Stimulated activated naive CD8-positive, alpha-beta T cell treated with anti-CD3 and anti-CD28 coated beads, Interleukin-15, amount 100 ng/mL, for 72 hours (primary cell): Measurements from ENCODE around the gene PHF24.
A peak's percentile ranks its signal among the peaks of the same experiment; 100 is the strongest.
"Not testable (repeated sequence)": the region's sequence is repeated elsewhere in the genome, so short reads cannot be mapped to it uniquely, and the experiment has no call there.

Source experiments
- ATAC-seq: fragments of 150-1000 bp; cut with Tn5 transposase; 2 replicates; pipeline ENCODE4 v1.10.0; 2021; ENCODE audit warnings: mild to moderate bottlenecking, moderate library complexity
- DNase-seq, 2 donors: peaks; one replicate each; pipeline ENCODE4 v3.0.0; 2021 to 2022
- H3K27ac Mint-ChIP-seq, 2 donors: one replicate each; pipeline ENCODE4 v1.8.0; 2022; ENCODE audit warnings: mild to moderate bottlenecking in 2 of 2, mixed read lengths in 2 of 2, moderate library complexity in 2 of 2
- H3K27me3 Mint-ChIP-seq: one replicate; pipeline ENCODE4 v1.8.0; 2022; ENCODE audit warnings: mixed read lengths
- H3K4me1 Mint-ChIP-seq: one replicate; pipeline ENCODE4 v1.8.0; 2022; ENCODE audit warnings: mild to moderate bottlenecking, mixed read lengths
- H3K4me3 Mint-ChIP-seq, 2 donors: one replicate each; pipeline ENCODE4 v1.8.0; 2022; ENCODE audit warnings: mild to moderate bottlenecking in 2 of 2, mixed read lengths in 2 of 2, moderate library complexity in 1 of 2
- H3K9me3 Mint-ChIP-seq, 2 donors: one replicate each; pipeline ENCODE4 v1.8.0; 2022; ENCODE audit warnings: mixed read lengths in 2 of 2

PHF24 gene

DNA sequence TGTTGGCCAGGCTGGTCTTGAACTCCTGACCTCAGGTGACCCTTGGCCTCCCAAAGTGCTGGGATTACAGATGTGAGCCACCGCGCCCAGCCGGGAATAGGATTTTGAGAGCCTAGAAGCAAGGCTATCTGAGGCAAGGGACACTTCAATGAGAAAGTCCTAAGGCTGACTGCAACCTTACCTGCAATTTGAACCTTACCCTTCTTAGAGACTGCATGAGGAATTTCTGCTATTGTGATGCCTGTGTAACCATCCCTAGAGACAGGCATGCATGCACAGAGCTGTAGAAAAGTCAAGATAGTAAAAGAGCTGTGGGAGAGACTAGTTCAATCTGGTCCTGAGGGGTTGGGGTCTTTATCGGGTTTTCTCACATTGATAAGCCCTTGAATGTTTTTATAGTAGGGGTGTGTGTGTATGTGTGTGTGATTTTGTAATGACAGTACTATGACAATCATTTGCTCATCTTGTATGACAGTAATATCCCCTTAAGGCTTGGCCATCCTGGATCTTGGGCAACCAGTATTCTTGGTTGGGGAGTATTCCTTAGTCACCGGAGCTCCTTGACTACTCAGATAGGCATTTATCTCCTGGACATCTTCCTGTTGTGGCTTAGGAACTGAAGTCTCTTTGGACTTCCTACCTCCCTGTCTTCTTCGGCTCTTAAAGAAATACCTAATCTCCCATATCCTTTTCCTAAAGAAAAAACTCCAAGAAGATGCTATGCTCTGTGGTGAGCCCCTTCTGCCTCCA lies 42.6 kb downstream of the PHF24 start:
- peaks cover 45% of the 10 kb centered on the region for H3K4me1 Mint-ChIP-seq
- DNase-seq: no peak
- no peaks in the 10 kb centered on the region for H3K27me3 Mint-ChIP-seq
- ATAC-seq: no peak
- H3K9me3 Mint-ChIP-seq: no peaks in the 10 kb centered on the region
- H3K27ac Mint-ChIP-seq: peak overlapping the region in 1 of 2 donors; percentile 65
- no peak overlapping the region for H3K4me3 Mint-ChIP-seq

DNA sequence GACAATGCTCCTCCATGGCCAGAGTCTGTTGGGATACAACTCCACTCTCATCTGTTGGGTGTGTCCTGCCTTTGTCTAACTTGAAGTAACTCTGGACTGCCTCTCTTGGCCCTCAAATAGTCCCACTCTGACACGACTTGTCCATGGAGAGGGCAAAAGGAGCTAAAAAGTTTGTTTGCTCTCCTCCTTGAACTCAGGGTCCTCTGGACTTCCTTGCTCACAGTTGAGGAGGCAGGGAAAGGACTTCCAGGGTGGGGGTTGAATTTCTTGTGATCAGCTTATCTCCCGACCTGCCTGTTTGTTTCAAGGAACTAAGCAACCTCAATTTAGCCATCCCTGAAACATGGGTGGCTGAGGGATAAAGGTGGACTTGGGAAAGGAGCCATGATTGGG lies 43.2 kb downstream of the PHF24 start:
- H3K27me3 Mint-ChIP-seq: no peaks in the 10 kb centered on the region
- ATAC-seq (no peak), DNase-seq (no peak)
- H3K27ac Mint-ChIP-seq: peak overlapping the region; percentile 65 to 74
- no peaks in the 10 kb centered on the region for H3K9me3 Mint-ChIP-seq
- peaks cover 44% of the 10 kb centered on the region for H3K4me1 Mint-ChIP-seq
- H3K4me3 Mint-ChIP-seq: peak overlapping the region in 1 of 2 donors; percentile 21

DNA sequence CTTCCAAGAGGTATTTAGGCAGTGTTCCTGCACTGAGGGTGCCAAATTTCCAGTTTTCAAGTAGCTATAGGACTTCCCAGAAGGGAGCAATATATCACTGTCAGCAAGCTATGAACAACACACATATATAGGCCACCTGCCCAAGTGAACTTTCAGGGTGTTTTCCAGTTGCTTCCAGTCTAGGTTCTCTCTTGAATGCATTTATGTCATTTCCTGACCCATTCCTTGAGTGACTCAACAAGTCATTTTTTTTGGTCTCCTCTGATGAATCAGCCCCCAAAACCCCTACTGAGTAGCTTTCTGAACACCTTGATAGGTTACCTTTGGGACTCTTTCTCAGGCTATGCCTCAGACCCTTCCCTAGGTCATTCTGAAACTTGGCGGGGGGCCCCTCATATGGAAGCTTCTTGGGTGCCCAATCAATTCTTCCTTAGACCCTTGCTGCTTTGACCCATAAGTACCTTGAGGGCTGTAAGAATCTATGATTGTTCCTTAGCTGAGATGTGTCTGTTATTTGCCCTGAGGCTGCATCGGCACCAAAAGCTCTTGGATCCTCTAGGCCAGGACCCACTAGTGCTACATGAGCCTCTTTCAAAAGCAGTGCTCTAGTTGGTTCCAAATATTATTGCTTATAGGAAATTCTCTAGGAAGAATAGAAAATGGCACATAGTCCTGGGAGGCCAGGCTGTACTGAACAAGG lies 43.9 kb downstream of the PHF24 start:
- peaks cover 39% of the 10 kb centered on the region for H3K4me1 Mint-ChIP-seq
- DNase-seq (peak in 1 of 2 donors; percentile 25), ATAC-seq (peak; percentile 93)
- no peak overlapping the region for H3K27ac Mint-ChIP-seq
- no peaks in the 10 kb centered on the region for H3K27me3 Mint-ChIP-seq
- peak overlapping the region in 1 of 2 donors; percentile 36 for H3K4me3 Mint-ChIP-seq
- H3K9me3 Mint-ChIP-seq: no peaks in the 10 kb centered on the region

DNA sequence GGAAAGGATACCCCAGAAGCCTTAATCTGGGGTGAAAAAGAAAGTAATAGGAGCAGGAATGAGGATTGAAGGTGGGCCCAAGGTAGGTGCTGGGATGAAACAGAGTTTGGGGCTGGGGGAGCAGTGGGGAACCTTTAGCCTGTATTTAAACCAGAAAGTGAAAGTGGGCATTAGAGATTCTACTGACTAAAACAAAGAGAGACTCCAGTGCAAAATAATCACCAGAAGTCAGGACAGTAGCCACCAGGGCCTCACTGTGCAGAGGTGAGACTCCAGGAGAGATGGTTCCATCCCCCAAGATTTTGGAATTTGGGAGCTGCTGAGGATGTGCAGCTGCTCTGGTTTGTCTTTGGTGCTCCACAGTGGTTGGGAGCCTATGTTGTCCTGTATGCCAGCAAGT lies 44.5 kb downstream of the PHF24 start:
- no peak overlapping the region for H3K4me3 Mint-ChIP-seq
- peak overlapping the region in 1 of 2 donors; percentile 20 for H3K27ac Mint-ChIP-seq
- H3K4me1 Mint-ChIP-seq: peaks cover 32% of the 10 kb centered on the region
- ATAC-seq: no peak
- H3K9me3 Mint-ChIP-seq: no peaks in the 10 kb centered on the region
- no peak for DNase-seq
- H3K27me3 Mint-ChIP-seq: no peaks in the 10 kb centered on the region

DNA sequence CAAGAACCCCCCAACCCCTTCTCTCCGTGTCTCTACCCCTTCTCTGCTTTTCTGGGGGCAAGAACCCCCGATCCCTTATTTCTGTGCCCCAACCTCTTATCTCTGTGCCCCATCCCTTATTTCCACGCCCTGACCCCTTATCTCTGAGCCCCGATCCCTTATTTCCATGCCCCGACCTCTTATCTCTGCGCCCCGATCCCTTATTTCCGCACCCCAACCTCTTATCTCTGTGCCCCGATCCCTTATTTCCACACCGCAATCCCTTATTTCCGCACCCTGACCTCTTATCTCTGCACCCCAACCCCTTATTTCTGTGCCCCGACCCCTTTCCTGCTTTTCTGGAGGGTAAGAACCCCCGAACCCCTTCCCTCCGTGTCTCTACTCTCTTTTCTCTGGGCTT lies 46.2 kb downstream of the PHF24 start:
- not testable (repeated sequence) for DNase-seq, H3K27ac Mint-ChIP-seq, H3K27me3 Mint-ChIP-seq

DNA sequence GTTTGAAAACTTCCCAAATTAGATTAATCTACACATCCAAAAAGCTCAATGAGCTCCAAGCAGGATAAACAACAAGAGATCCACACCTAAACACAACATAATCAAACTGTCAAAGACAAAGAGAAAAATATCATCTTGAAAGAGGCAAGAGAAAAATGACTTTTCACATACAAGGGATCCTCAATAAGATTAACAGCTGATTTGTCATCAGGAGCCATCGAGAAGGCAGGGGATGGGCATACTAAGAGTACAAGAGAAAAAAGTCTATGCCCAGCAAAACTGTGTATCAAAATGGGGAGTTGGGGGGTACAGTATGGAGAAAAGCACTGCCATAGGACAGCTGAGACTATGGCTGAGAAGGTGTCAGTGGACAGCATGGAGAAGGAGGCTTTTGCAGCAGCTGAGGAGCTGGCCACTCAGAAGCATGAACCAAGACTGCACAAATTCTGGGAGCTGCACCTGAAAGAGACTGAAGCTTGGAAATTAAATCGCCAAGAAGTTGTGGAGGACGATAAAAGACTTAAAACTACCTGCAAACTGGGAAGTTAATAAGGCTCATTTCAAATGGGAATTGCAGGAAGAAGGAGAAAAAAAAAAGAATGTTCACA lies 52.4 kb downstream of the PHF24 start:
- Mint-ChIP-seq H3K4me3 (no peak overlapping the region), H3K4me1 (no peaks in the 10 kb centered on the region), H3K27ac (no peak overlapping the region), H3K27me3 (no peaks in the 10 kb centered on the region), H3K9me3 (peaks cover 11 to 13% of the 10 kb centered on the region in 2 donors)
- ATAC-seq: no peak
- no peak for DNase-seq

More for the DNA sequence above, 46.2 kb downstream of the PHF24 start:
- H3K4me1 Mint-ChIP-seq: peaks cover 23% of the 10 kb centered on the region
- H3K9me3 Mint-ChIP-seq, H3K4me3 Mint-ChIP-seq, ATAC-seq: not testable (repeated sequence)

DNA sequence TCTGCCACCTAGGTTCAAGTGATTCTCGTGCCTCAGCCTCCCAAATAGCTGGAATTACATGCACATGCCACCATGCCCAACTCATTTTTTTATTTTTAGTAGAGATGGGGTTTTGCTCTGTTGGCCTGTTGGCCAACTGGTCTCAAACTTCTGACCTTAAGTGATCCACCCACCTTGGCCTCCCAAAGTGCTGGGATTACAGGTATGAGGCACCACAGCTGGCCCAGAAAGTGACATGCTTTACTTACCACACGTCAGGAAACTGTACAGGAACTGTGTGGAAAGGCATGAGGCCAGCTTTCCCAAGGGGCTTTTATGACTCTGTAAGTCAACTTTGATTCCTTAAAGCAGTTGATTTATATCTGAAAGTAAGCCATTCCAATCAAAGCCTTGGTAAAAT lies 56.4 kb downstream of the PHF24 start:
- Mint-ChIP-seq H3K9me3 (peaks cover 11 to 13% of the 10 kb centered on the region in 2 donors), H3K27me3 (no peaks in the 10 kb centered on the region), H3K27ac (no peak overlapping the region), H3K4me3 (no peak overlapping the region), H3K4me1 (no peaks in the 10 kb centered on the region)
- DNase-seq: no peak
- ATAC-seq: no peak

DNA sequence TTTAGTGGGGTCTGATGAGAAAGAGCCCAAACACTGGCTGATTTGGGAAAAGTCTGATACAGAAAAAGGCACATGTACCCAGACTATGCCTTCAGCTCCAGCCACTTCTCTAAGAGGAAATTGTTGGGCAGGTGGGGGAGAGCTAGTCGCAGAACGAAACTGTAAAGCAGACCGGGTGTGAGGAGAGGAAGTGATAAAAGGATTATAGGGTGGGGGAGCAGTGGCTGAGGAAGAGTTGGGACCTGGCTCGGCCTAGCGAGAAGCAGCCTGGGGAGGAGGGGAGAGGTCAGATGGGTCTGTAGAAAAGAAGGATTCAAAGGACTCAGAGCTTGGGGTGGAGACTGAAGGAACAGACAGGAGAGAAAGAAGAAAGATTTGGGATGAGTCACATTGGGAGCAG lies 65.4 kb downstream of the PHF24 start:
- DNase-seq, H3K9me3 Mint-ChIP-seq, H3K27me3 Mint-ChIP-seq, ATAC-seq, H3K4me1 Mint-ChIP-seq: not testable (repeated sequence)
- H3K27ac Mint-ChIP-seq: peak overlapping the region in 1 of 2 donors; percentile 79
- peak overlapping the region in 1 of 2 donors; percentile 5 for H3K4me3 Mint-ChIP-seq

DNA sequence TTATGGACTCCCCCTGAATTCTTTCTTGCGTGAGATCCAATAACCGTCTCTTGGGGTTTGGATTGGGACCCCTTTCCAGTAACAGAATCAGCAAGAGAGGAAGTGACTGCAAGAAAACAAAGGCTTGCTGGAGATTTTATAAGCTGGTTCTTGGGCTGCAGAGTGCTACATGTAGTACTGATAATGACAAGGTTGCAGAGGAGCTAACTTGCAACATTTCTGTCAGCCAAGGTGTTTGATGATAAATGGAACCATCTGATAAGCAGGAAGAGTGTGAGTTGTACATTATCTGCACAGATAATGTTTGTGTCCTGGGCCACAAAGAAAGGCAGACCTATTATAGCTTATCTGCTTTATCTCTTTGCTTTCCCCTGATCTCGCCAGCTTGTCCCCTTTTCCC lies 68.6 kb downstream of the PHF24 start:
- Mint-ChIP-seq H3K9me3 (no peaks in the 10 kb centered on the region), H3K4me1 (peaks cover 7% of the 10 kb centered on the region), H3K27ac (no peak overlapping the region), H3K4me3 (no peak overlapping the region), H3K27me3 (no peaks in the 10 kb centered on the region)
- no peak for DNase-seq
- ATAC-seq: no peak

DNA sequence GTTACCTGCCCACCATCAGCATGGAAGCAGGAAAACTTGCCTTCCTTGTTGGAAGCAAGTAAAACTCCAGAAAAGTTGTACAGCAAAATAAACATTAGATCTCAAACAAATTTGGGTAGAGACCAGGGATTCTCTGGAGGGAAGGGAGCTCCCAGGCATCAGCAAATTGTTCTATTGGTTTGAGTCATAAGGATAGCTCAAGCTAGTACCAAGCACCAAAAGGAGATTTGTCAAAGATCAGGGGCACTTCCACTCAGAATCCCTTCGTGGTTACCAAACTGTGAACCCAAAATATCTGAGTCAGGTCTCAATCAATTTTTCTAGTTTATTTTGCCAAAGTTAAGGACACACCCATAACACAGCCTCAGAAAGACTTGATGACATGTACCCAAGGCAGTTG lies 69.3 kb downstream of the PHF24 start:
- H3K4me3 Mint-ChIP-seq: no peak overlapping the region
- ATAC-seq (no peak), DNase-seq (no peak)
- H3K4me1 Mint-ChIP-seq: peaks cover 7% of the 10 kb centered on the region
- H3K27me3 Mint-ChIP-seq: no peaks in the 10 kb centered on the region
- H3K27ac Mint-ChIP-seq: no peak overlapping the region
- no peaks in the 10 kb centered on the region for H3K9me3 Mint-ChIP-seq

DNA sequence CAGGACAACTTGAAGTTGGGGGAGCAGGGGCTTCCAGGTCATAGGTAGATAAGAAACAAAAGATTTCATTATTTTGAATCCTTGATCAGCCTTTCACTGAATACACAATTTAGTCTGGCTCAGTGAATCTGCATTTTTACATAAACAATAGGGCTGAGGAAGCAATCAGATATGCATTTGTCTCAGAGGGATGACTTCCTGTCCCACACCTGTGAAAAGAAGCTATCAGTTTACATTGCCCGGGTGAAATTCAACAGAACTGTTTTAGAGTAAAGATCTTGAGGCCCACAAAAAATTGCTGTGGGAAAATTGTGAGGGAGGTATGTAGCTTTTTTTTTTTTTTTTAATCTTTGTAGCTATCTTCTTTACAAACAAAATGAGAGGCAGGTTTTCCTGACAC lies 69.8 kb downstream of the PHF24 start:
- Mint-ChIP-seq H3K27me3 (no peaks in the 10 kb centered on the region), H3K9me3 (no peaks in the 10 kb centered on the region), H3K4me1 (peaks cover 7% of the 10 kb centered on the region), H3K27ac (no peak overlapping the region), H3K4me3 (no peak overlapping the region)
- DNase-seq (no peak), ATAC-seq (no peak)

DNA sequence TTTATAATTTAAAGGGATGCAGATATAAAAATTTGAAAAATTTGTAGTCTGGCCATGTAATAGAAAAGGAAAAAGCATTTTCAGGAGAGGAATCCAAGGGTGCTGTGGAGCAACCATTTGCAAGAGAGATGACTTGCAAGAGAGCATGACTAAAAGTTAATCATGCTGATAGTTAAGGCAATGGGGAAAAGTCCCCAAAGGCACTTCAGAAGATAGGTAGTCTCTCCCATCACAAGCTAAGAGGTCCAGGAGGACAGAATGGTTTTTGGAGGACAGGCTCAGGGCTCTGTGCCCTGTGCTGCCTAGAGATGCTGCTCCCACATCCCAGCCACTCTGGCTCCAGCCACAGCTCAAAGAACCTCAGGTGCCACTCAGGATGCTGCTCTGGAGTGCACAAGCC lies 70.3 kb downstream of the PHF24 start:
- Mint-ChIP-seq H3K27me3 (no peaks in the 10 kb centered on the region), H3K4me3 (no peak overlapping the region), H3K9me3 (no peaks in the 10 kb centered on the region), H3K4me1 (peaks cover 4% of the 10 kb centered on the region), H3K27ac (no peak overlapping the region)
- ATAC-seq: no peak
- DNase-seq: no peak

DNA sequence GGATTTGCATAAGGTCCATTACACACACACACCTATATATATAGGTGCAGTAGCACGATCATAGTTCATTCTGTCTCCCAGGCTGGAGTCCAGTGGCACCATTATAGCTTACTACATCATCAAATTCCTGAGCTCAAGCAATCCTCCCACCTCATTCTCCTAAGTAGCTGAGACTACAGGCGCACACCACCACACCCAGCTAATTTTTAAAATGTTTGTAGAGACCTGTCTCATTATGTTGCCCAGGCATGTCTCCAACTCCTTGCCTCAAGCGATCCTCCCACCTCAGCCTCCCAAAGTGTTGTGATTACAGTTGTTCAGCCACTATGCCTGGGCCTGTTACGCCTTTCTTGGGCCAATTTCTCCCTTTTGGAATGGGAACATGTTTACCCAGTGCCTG lies 71.2 kb downstream of the PHF24 start:
- no peaks in the 10 kb centered on the region for H3K9me3 Mint-ChIP-seq
- H3K4me3 Mint-ChIP-seq: no peak overlapping the region
- H3K27me3 Mint-ChIP-seq: no peaks in the 10 kb centered on the region
- ATAC-seq (no peak), DNase-seq (no peak)
- H3K4me1 Mint-ChIP-seq: no peaks in the 10 kb centered on the region
- H3K27ac Mint-ChIP-seq: no peak overlapping the region

DNA sequence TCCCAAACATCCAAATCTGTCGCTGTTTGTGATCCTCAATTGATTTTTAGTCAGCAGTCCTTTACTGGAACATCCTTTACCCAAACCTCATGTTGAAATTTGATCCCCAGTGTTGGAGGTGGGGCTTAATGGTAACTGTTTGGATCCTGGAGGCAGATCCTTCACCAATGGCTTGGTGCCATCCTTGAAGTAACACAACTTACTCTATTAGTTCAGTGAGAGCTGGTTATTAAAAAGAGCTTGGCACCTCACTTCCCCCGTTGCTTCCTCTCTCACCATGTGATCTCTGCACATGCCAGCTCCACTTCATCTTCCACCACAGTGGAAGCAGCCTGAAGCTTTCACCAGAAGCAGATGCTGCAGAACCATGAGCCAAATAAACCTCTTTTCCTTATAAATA lies 71.8 kb downstream of the PHF24 start:
- no peak overlapping the region for H3K4me3 Mint-ChIP-seq
- H3K4me1 Mint-ChIP-seq: no peaks in the 10 kb centered on the region
- no peak for ATAC-seq
- no peaks in the 10 kb centered on the region for H3K27me3 Mint-ChIP-seq
- no peak for DNase-seq
- no peaks in the 10 kb centered on the region for H3K9me3 Mint-ChIP-seq
- H3K27ac Mint-ChIP-seq: no peak overlapping the region
